ENCODE results near the gene RBP5.

GRCh38 chr12:7151532-7151931 is 22.8 kb upstream of the RBP5 start:
- TF ChIP-seq EZH2 (IDR thresholded peaks at IDR 0.05; ENCODE audit: borderline replicate concordance, low read depth, low read length, poor library complexity, severe bottlenecking), result no peak
- TF ChIP-seq, protein P1, sequence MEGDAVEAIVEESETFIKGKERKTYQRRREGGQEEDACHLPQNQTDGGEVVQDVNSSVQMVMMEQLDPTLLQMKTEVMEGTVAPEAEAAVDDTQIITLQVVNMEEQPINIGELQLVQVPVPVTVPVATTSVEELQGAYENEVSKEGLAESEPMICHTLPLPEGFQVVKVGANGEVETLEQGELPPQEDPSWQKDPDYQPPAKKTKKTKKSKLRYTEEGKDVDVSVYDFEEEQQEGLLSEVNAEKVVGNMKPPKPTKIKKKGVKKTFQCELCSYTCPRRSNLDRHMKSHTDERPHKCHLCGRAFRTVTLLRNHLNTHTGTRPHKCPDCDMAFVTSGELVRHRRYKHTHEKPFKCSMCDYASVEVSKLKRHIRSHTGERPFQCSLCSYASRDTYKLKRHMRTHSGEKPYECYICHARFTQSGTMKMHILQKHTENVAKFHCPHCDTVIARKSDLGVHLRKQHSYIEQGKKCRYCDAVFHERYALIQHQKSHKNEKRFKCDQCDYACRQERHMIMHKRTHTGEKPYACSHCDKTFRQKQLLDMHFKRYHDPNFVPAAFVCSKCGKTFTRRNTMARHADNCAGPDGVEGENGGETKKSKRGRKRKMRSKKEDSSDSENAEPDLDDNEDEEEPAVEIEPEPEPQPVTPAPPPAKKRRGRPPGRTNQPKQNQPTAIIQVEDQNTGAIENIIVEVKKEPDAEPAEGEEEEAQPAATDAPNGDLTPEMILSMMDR (conservative IDR thresholded peaks at IDR 0.05; ENCODE audit: low read depth, low read length), result no peak

Measured in A673 (cell line).